Spleen (tissue), 11 donors: Measurements from ENCODE around the gene YTHDC2. TPM values are rescaled to one million over a fixed set of nuclear protein-coding genes. Genes with fewer than 3 reads are reported as not detected.

Experiments
- DNase-seq: peaks from one replicate; pipeline ENCODE4 v3.0.0-alpha.2; 2020
- H3K27ac ChIP-seq, 8 donors: fragments of 200-600 bp; sonication (generic) in 7 of 8; 1 replicate in 4 of 8; 2 replicates in 4 of 8; pipeline versions ENCODE4 v1.5.0 to v1.8.0; 2016 to 2021; ENCODE audit warnings: inconsistent platforms in 4 of 8, mild to moderate bottlenecking in 4 of 8, moderate library complexity in 1 of 8
- H3K27me3 ChIP-seq, 7 donors: fragments of 200-600 bp; sonication (generic) in 6 of 7; replicated peaks in 1 of 7; 1 replicate in 4 of 7; 2 replicates in 3 of 7; pipeline versions ENCODE4 v1.5.0 to v1.8.0; 2016 to 2021; ENCODE audit warnings: inconsistent platforms in 3 of 7, mild to moderate bottlenecking in 1 of 7
- H3K36me3 ChIP-seq, 6 donors: fragments of 200-600 bp; sonication (generic) in 5 of 6; 1 replicate in 4 of 6; 2 replicates in 2 of 6; pipeline versions ENCODE4 v1.5.0 to v1.8.0; 2016 to 2021; ENCODE audit warnings: inconsistent platforms in 2 of 6
- H3K4me1 ChIP-seq, 6 donors: fragments of 200-600 bp; sonication (generic) in 5 of 6; 1 replicate in 3 of 6; 2 replicates in 3 of 6; pipeline versions ENCODE4 v1.5.0 to v1.8.0; 2016 to 2021; ENCODE audit warnings: inconsistent platforms in 3 of 6
- H3K4me3 ChIP-seq, 8 donors: fragments of 200-600 bp; sonication (generic) in 7 of 8; 1 replicate in 4 of 8; 2 replicates in 4 of 8; pipeline versions ENCODE4 v1.5.0 to v1.8.0; 2016 to 2021; ENCODE audit warnings: inconsistent platforms in 4 of 8, mild to moderate bottlenecking in 4 of 8, moderate library complexity in 2 of 8
- H3K9me3 ChIP-seq, 8 donors: fragments of 200-600 bp; sonication (generic) in 7 of 8; 1 replicate in 4 of 8; 2 replicates in 4 of 8; pipeline versions ENCODE4 v1.5.0 to v1.8.0; 2016 to 2021; ENCODE audit warnings: inconsistent platforms in 4 of 8
- POLR2A ChIP-seq, 3 donors: fragments of 450-650 bp; IDR thresholded peaks; one replicate each; pipeline ENCODE4 v1.5.1; 2017; ENCODE audit warnings: antibody characterized with exemption in 3 of 3, mild to moderate bottlenecking in 1 of 3
- POLR2AphosphoS5 ChIP-seq, 3 donors: sonication (generic); formaldehyde crosslinking; IDR thresholded peaks; one replicate each; pipeline ENCODE4 v1.5.1; 2017; ENCODE audit warnings: antibody characterized with exemption in 3 of 3
- WGBS, 5 donors: extraction: QIAGEN DNeasy Blood & Tissue Kit in 3 of 5; methylation state at CpG; one replicate each; pipeline versions ENCODE4 v1.1.5 to v1.1.7; 2013 to 2018; 5-methylcytosine and 5-hydroxymethylcytosine counted together
- intact Hi-C: fragments of 100-400 bp; cut with DNase I; formaldehyde crosslinking; loops from one replicate; pipeline ENCODE4 v1.15.0; 2023; ENCODE audit warnings: low total_unique reads
- polyA plus RNA-seq, 3 donors: library from polyadenylated mRNA; stranded (reverse); fragments of 200-250 nt; gene quantifications; one replicate each; pipeline ENCODE4 v1.2.1, GENCODE V29; 2013
- total RNA-seq, 7 donors: library from RNA; depleted of rRNA in 3 of 7; stranded (reverse); fragments of >200 nt in 3 of 7; fragmentation: NEBNext Ultra II Directional in 4 of 7; extraction: Animal tissue kit (Norgen Biotek cat#: 25700) in 4 of 7; gene quantifications; one replicate each; pipeline versions ENCODE4 v1.1.0 to v1.2.1, GENCODE V29; 2016 to 2021
- TF ChIP-seq, protein P1 (sequence below), 11 experiments: fragments of 200-600 bp in 7 of 11; fragments of 450-650 bp in 4 of 11; sonication (generic) in 4 of 11; IDR thresholded peaks in 8 of 11; conservative IDR thresholded peaks in 3 of 11; 1 replicate in 7 of 11; 2 replicates in 4 of 11; pipeline versions ENCODE4 v1.4.0 to v1.8.0; 2016 to 2021; ENCODE audit warnings: antibody characterized with exemption in 11 of 11, inconsistent platforms in 4 of 11, mild to moderate bottlenecking in 1 of 11
- donor health status: healthy with polysubstance abuse.
- donor health status: DM: no; HTN: no; CAD: no; lungs with moderate emphysema.
- donor health status: DM: no; HTN: no; CAD: no.
- donor health status: Bipolar disorder and iron deficiency.
- donor health status: healthy.
- donor health status: DM: no; HTN: no; CAD: no.
- donor health status: DM: yes; HTN: yes; CAD: no.

YTHDC2 gene
- total and polyA plus RNA-seq, 10 donors = 9.3 to 52.2 (median 33.8) TPM

DNA sequence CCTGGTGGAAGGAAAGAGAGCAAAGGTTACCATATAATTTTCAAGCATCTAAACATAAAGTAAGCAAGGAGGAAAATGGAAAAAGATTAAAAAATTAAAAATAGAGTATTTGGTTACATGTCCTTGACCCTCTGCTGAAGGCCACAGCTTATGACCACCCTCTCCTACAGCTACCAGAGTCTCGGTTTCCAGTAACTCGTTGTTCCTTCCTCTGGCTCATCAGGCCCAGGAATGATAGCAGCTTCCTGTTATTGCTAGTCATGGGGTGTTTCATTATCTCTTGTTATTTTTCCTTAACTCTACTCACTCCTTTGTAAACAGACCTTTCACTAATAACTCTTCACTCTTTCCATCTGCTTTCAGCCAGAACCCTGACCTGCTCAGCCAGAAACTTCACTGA, 102.2 kb downstream of the YTHDC2 start:
- WGBS, 5 donors = 21 to 46% (median 28%) methylated on average over 2 of the region's 2 CpGs
- peak overlapping the region in 4 of 8 donors; percentile 10 to 42 (median 22) for H3K27ac ChIP-seq
- intact Hi-C loops = no loop called here
- DNase-seq = no peak
- H3K27me3 ChIP-seq = peaks cover 0 to 8% (median 0%) of the 10 kb centered on the region in 7 donors
- TF ChIP-seq, protein P1, sequence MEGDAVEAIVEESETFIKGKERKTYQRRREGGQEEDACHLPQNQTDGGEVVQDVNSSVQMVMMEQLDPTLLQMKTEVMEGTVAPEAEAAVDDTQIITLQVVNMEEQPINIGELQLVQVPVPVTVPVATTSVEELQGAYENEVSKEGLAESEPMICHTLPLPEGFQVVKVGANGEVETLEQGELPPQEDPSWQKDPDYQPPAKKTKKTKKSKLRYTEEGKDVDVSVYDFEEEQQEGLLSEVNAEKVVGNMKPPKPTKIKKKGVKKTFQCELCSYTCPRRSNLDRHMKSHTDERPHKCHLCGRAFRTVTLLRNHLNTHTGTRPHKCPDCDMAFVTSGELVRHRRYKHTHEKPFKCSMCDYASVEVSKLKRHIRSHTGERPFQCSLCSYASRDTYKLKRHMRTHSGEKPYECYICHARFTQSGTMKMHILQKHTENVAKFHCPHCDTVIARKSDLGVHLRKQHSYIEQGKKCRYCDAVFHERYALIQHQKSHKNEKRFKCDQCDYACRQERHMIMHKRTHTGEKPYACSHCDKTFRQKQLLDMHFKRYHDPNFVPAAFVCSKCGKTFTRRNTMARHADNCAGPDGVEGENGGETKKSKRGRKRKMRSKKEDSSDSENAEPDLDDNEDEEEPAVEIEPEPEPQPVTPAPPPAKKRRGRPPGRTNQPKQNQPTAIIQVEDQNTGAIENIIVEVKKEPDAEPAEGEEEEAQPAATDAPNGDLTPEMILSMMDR (IDR thresholded peaks at IDR 0.05 in 8 of 11, conservative IDR thresholded peaks at IDR 0.05 in 3 of 11) = no peak
- peak in 1 of 3 donors; percentile 14 for TF ChIP-seq POLR2AphosphoS5 (IDR thresholded peaks at IDR 0.05)
- no peak overlapping the region for H3K4me3 ChIP-seq
- peaks cover 0 to 10% (median 0%) of the 10 kb centered on the region in 8 donors for H3K9me3 ChIP-seq
- H3K4me1 ChIP-seq = peaks cover 3 to 18% (median 6%) of the 10 kb centered on the region in 6 donors
- no peaks in the 10 kb centered on the region for H3K36me3 ChIP-seq

DNA sequence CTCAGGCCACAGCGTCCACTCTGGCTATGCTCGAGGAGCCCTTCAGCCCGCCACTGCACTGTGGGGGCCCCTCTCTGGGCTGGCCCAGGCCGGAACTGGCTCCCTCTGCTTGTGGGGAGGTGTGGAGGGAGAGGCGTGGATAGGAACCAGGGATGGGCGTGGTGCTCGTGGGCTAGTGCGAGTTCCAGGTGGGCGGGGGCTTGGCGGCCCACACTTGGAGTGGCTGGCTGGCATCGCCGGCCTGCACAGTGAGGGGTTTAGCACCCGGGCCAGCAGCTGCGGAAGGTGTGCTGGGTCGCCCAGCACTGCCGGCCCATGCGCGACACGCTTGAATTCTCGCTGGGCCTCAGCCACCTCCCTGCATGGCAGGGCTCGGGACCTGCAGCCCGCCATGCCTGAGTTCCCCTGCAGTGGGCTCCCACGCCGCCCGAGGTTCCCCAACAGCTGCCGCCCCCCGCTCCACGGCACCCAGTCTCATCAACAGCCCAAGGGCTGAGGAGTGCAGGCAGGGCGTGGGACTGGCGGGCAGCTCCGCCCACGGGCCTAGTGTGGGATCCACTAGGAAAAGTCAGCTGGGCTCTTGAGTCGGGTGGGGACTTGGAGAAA, 103.8 kb downstream of the YTHDC2 start:
- Histone ChIP-seq H3K27ac (no peak overlapping the region), H3K27me3 (peaks cover 0 to 7% (median 0%) of the 10 kb centered on the region in 7 donors), H3K9me3 (peaks cover 0 to 10% (median 0%) of the 10 kb centered on the region in 8 donors), H3K36me3 (no peaks in the 10 kb centered on the region), H3K4me1 (peaks cover under 1 to 13% (median 3%) of the 10 kb centered on the region in 6 donors), H3K4me3 (no peak overlapping the region)
- WGBS, 5 donors = 91 to 97% (median 93%) methylated on average over 13 to 33 of the region's 33 CpGs
- no peak for TF ChIP-seq POLR2AphosphoS5 (IDR thresholded peaks at IDR 0.05)
- TF ChIP-seq, protein P1 (IDR thresholded peaks at IDR 0.05 in 8 of 11, conservative IDR thresholded peaks at IDR 0.05 in 3 of 11) = no peak
- TF ChIP-seq POLR2A (IDR thresholded peaks at IDR 0.05) = no peak
- intact Hi-C loops = no loop called here
- DNase-seq = no peak

DNA sequence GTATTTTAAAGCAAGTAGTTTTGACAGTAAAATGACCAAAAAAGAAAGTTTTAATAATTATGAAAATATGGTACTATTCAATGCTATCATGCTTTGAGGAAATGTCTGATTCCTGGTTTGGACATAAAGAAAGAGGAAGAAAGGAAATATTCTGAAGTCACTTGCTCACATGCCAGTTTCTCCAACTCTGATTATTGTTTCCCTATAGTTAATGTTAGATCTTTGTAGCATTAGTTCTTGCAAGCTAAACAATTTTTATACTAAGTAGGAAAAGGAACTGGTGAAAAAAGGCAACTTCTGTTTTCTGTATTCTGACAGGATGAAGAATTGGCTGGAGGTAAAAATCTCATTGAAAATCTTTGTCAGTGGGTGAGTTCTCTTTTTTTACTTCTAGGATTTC, 119.5 kb downstream of the YTHDC2 start:
- Histone ChIP-seq H3K9me3 (peaks cover 0 to 6% (median 2%) of the 10 kb centered on the region in 8 donors), H3K36me3 (no peaks in the 10 kb centered on the region), H3K4me1 (no peaks in the 10 kb centered on the region), H3K27ac (no peak overlapping the region), H3K27me3 (no peaks in the 10 kb centered on the region), H3K4me3 (no peak overlapping the region)
- no peak for DNase-seq
- TF ChIP-seq, protein P1 (IDR thresholded peaks at IDR 0.05 in 8 of 11, conservative IDR thresholded peaks at IDR 0.05 in 3 of 11) = no peak
- TF ChIP-seq POLR2A (IDR thresholded peaks at IDR 0.05) = no peak
- no peak for TF ChIP-seq POLR2AphosphoS5 (IDR thresholded peaks at IDR 0.05)
- intact Hi-C loops = no loop called here

DNA sequence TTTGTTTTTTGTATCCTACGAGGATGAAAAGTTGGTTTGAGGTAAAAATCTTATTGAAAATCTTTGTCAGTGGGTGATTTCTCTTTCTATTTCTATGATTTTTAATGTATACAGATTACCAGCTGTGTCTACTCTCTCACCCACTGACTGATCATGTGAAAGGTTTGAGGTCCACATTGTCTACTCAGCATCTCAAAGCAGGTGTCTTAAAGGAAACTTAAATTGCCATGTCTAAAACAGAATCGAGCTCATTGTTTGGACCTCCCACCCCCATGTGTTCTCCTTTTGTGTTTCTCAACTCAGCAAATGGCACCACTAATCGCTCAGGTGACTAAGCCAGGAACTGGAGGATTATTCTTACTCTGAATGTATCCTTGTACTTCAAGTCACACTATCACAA, 121.5 kb downstream of the YTHDC2 start:
- 74 to 85% (median 78%) methylated on average over 3 of the region's 3 CpGs for WGBS, 5 donors
- no peaks in the 10 kb centered on the region for H3K36me3 ChIP-seq
- H3K4me1 ChIP-seq = no peaks in the 10 kb centered on the region
- H3K27me3 ChIP-seq = no peaks in the 10 kb centered on the region
- DNase-seq = no peak
- H3K27ac ChIP-seq = no peak overlapping the region
- intact Hi-C loops = no loop called here
- peaks cover 0 to 9% (median 7%) of the 10 kb centered on the region in 8 donors for H3K9me3 ChIP-seq
- no peak for TF ChIP-seq POLR2A (IDR thresholded peaks at IDR 0.05)
- no peak for TF ChIP-seq POLR2AphosphoS5 (IDR thresholded peaks at IDR 0.05)
- TF ChIP-seq, protein P1 (IDR thresholded peaks at IDR 0.05 in 8 of 11, conservative IDR thresholded peaks at IDR 0.05 in 3 of 11) = no peak
- H3K4me3 ChIP-seq = no peak overlapping the region
